ENCODE data around the gene NEUROD2. TPM values are rescaled to one million over a fixed set of nuclear protein-coding genes. Genes with fewer than 3 reads are reported as not detected.

Gene NEUROD2
- total RNA-seq, 4 donors from 2014 or later: 0.17 to 0.25 TPM; not detected in 2

DNA sequence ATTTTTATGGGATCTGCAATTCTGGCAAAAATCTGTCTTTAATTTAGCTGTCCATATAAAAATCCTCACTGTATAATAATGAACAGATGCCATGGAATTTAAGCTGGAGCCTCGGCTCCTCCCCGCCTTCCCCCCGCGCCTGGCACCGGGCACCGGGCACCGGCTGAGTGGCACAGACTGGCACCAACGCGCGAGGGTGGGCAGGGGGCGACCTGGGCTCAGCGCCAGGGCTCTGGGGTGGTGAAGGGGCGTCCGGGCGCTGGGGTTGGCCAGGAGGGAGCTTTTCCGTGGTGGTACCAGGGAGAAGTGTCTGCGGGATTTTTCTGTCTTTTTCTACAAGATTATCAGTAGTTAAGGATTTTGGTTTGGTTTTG is 9.1 kb downstream of the NEUROD2 start:
- intact Hi-C loops (cut with DNase I; ENCODE audit: low total_unique reads): no loop called here
- H3K4me3 ChIP-seq (ENCODE audit: low read depth, poor library complexity, severe bottlenecking): no peak overlapping the region
- no peak for TF ChIP-seq POLR2A (IDR thresholded peaks at IDR 0.05)
- TF ChIP-seq, protein P1, sequence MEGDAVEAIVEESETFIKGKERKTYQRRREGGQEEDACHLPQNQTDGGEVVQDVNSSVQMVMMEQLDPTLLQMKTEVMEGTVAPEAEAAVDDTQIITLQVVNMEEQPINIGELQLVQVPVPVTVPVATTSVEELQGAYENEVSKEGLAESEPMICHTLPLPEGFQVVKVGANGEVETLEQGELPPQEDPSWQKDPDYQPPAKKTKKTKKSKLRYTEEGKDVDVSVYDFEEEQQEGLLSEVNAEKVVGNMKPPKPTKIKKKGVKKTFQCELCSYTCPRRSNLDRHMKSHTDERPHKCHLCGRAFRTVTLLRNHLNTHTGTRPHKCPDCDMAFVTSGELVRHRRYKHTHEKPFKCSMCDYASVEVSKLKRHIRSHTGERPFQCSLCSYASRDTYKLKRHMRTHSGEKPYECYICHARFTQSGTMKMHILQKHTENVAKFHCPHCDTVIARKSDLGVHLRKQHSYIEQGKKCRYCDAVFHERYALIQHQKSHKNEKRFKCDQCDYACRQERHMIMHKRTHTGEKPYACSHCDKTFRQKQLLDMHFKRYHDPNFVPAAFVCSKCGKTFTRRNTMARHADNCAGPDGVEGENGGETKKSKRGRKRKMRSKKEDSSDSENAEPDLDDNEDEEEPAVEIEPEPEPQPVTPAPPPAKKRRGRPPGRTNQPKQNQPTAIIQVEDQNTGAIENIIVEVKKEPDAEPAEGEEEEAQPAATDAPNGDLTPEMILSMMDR (IDR thresholded peaks at IDR 0.05): no peak
- WGBS, 2 donors: 1 to 5% methylated on average over 17 of the region's 17 CpGs
- DNase-seq (ENCODE audit: low spot score in 2 of 2): no peak

DNA sequence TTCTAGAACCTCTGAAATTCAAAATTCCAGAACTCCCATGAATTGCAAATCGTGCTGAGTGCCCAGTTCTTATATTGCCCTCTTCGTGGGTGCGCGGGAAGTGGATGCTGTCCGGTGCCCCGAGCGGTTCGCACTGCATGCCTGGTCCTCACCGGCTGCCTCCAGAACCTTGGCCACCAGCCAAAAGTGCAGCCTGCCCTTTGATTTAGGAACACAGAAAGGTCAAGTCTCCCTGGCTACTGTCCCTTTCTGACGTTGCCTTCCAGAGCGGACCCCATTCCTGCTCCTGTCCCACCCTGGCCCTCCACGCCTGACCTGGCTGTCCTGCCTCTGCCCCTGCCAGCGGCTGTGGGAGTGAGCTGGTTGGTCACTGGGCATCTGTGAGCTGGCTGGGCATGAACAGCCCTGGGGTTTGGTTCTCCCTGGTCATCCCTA is 9.7 kb downstream of the NEUROD2 start:
- intact Hi-C loops (cut with DNase I; ENCODE audit: low total_unique reads): no loop called here
- H3K4me3 ChIP-seq (ENCODE audit: low read depth, poor library complexity, severe bottlenecking): no peak overlapping the region
- DNase-seq (ENCODE audit: low spot score in 2 of 2): no peak
- WGBS, 2 donors: 7 to 18% methylated on average over 13 of the region's 13 CpGs
- TF ChIP-seq POLR2A (IDR thresholded peaks at IDR 0.05): no peak
- TF ChIP-seq, protein P1 (IDR thresholded peaks at IDR 0.05): no peak

DNA sequence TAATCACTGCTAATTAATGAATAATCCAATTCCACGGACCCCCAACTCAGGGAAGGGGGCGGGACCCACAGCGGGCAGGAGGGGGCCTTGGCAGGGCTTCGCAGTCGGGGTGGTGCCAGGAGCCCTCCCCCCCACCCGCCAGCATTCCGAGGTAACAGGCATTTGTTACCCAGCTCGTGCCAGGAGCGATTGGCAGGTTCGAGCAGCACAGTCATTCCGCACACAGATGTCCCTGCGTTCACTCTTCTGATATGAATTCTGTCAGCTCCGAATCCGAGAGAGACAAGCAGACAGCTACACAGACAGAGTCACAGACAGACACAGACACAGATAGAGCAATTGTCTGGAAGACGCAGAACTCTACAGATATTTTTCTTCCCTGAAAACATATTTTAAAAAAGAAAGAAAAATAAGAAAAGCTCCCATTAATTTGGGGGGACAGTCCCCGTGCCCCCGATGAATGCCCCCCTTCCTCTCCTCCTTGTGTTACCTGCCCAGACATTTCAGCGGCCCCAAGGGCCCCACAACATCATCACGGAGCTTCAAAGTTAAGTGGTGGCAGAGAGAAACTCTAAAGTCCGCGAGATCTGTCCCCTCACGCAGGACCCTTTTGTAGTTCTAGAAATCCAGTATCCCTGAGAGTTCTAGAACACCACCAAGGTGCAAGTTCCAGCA is 10.2 kb downstream of the NEUROD2 start:
- no peak overlapping the region for H3K4me3 ChIP-seq (ENCODE audit: low read depth, poor library complexity, severe bottlenecking)
- TF ChIP-seq, protein P1 (IDR thresholded peaks at IDR 0.05): no peak
- TF ChIP-seq POLR2A (IDR thresholded peaks at IDR 0.05): no peak
- DNase-seq (ENCODE audit: low spot score in 2 of 2): no peak
- WGBS, 2 donors: 5 to 8% methylated on average over 22 of the region's 22 CpGs
- intact Hi-C loops (cut with DNase I; ENCODE audit: low total_unique reads): no loop called here

DNA sequence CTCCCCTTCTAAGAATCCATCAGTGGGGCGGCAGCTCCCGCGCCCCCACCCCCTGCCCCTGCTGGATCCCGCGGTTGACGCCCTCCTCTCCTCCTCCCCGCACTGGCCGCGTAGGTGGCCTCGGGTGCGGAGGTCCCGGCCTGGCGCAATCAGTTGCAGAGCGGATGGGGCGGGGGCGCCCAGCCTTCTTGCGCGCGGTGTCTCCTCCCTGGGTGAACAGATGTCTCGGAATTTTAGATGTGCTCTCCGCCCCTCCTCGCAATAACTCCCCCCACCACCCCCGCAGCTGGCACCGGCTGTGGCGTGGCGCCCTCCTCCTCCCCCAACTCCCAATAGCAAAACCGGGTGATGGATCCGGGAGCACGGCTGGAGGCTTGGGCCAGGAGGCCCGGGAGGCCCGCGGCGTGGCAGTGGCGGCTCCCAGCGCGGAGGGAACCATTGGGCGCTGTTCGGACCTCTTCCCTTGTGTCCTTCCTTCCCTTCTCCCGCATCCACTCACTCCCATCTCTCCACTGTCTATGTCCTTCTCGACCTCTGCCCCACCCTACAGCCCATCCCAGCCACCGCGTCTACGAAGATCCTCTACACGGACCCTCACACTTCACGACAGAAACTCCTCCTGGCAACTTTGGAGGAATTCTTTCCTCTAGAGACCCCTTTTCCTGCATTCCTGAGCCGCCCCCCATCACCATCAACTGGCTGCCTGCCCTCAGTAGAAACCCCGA is 11.0 kb downstream of the NEUROD2 start:
- 3 to 5% methylated on average over 44 to 47 of the region's 47 CpGs for WGBS, 2 donors
- no peak for TF ChIP-seq POLR2A (IDR thresholded peaks at IDR 0.05)
- TF ChIP-seq, protein P1 (IDR thresholded peaks at IDR 0.05): no peak
- no peak for DNase-seq (ENCODE audit: low spot score in 2 of 2)
- intact Hi-C loops (cut with DNase I; ENCODE audit: low total_unique reads): no loop called here
- H3K4me3 ChIP-seq (ENCODE audit: low read depth, poor library complexity, severe bottlenecking): no peak overlapping the region

DNA sequence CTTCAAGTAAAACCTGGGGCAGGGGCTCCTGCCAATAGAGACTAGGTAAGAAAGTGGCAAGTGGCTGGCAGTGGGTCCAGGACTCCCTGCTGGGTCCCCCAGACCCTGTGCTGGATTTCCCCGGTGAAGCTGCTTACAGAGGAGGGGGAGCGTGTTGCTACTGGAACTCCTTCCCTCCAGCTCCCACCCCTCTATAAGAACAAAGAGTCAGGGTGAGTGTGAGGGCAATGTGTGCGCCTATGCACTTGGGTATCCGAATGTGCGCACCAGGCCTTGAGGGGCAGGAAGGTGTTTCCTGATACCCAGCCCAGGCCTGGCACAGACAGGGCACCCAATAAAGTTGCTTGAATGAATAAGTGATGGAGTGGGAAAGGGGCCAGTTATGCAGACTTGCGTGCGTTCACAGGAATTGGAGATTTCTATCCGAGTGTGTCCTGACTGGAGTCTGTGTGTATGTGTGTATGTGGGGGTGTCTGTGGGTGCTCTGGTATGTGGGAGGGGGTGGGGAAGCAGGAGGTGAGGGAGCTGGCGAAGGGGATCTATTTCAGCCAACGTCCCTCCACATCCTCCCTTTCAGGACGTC is 11.7 kb downstream of the NEUROD2 start:
- no peak overlapping the region for H3K4me3 ChIP-seq (ENCODE audit: low read depth, poor library complexity, severe bottlenecking)
- 20 to 31% methylated on average over 11 of the region's 11 CpGs for WGBS, 2 donors
- intact Hi-C loops (cut with DNase I; ENCODE audit: low total_unique reads): no loop called here
- TF ChIP-seq POLR2A (IDR thresholded peaks at IDR 0.05): no peak
- TF ChIP-seq, protein P1 (IDR thresholded peaks at IDR 0.05): no peak
- no peak for DNase-seq (ENCODE audit: low spot score in 2 of 2)
